IMR-90 (cell line): ENCODE measurements around the gene HOXB2.

Experiments used
- CEBPB ChIP-seq: IDR thresholded peaks from 2 replicates; pipeline ENCODE4 v1.6.1; 2012; ENCODE audit warnings: low read depth, low read length, improper control_type of control experiment
- CTCF ChIP-seq: conservative IDR thresholded peaks from 2 replicates; pipeline ENCODE4 v1.5.1; 2012; ENCODE audit warnings: mild to moderate bottlenecking, low read depth, low read length, improper control_type of control experiment
- NFE2L2 ChIP-seq: fragments of 150-350 bp; IDR thresholded peaks from 2 replicates; pipeline ENCODE4 v1.6.1; 2016; ENCODE audit warnings: low read depth, mild to moderate bottlenecking, low read length
- POLR2A ChIP-seq: IDR thresholded peaks from 2 replicates; pipeline ENCODE4 v1.6.1; 2012; ENCODE audit warnings: mild to moderate bottlenecking, low read depth, low read length
- RCOR1 ChIP-seq: IDR thresholded peaks from 2 replicates; pipeline ENCODE4 v1.6.1; 2012; ENCODE audit warnings: mild to moderate bottlenecking, low read length, improper control_type of control experiment; ENCODE audit not compliant: insufficient replicate concordance
- TF ChIP-seq, protein P1 (sequence below): fragments of 150-350 bp; IDR thresholded peaks from 2 replicates; pipeline ENCODE4 v1.6.1; 2016; ENCODE audit warnings: low read depth, mild to moderate bottlenecking, low read length, moderate library complexity, borderline replicate concordance

DNA sequence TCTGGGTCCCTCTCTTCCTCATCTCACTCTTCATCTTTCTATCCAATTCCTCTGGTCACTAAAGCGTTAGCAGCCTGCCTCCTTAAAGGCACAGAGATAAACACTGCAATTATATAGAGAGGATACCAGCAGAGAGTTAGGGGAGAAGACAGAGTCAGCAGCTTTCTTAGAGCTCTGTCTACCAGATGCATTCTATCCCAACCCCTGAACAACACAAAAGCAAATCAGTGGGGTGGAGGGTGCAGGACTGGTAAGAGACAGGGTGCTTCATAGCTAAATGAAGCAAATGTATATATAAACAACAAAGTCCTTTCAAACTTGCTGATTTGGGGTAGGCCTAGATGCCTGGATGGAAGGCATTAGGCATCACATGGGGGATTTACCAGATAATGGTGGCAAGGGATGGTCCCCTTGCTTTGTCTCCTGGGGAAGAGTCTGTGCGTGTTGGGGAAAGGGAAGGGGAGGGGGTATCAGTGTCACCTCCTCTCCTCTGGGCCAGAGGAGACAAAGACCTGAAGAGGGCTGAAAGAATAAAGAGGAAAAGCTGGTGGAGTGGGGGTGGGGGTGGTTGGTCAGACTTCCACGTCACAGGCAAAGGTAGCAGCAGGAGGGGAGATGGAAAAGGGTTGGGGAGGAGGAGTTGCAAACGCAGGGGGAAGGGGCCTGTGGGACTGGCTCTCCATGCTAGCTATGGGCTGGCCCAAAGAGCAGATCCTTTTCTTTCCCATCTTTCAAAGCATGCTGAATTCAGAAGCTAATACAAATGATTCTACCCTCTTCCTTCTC lies 21.2 kb upstream of the HOXB2 start:
- TF ChIP-seq CTCF (no peak), POLR2A (no peak), CEBPB (no peak), RCOR1 (no peak), NFE2L2 (no peak)
- TF ChIP-seq, protein P1, sequence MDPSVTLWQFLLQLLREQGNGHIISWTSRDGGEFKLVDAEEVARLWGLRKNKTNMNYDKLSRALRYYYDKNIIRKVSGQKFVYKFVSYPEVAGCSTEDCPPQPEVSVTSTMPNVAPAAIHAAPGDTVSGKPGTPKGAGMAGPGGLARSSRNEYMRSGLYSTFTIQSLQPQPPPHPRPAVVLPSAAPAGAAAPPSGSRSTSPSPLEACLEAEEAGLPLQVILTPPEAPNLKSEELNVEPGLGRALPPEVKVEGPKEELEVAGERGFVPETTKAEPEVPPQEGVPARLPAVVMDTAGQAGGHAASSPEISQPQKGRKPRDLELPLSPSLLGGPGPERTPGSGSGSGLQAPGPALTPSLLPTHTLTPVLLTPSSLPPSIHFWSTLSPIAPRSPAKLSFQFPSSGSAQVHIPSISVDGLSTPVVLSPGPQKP: no peak
